ENCODE data around the gene TAX1BP1. TPM values are rescaled to one million over a fixed set of nuclear protein-coding genes. Genes with fewer than 3 reads are reported as not detected.

Gene TAX1BP1
- total RNA-seq, 1 experiment from 2014 or later, result 58.5 TPM

DNA sequence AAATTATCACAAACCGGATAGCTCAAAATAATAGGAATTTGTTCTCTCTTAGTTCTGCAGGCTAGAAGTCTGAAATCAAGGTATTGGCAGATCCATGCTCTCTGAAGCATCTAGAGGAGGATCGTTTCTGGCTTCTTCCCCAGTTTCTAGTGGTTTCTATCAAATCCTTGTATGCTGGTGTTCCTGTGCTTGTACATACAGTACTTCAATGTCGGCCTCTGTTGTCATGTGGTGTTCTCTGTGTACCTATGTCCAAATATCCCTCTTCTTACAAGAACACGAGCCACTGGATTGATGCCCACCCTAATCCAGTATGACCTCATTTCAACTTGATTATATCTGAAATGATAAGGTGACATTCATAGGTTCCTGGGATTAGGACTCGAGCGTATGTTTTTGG lies 9.8 kb upstream of the TAX1BP1 start:
- no peak overlapping the region for H3K27ac ChIP-seq (ENCODE audit: low read length)
- no peak overlapping the region for H3K9ac ChIP-seq (ENCODE audit: low read length)
- H3K79me2 ChIP-seq (ENCODE audit: low read length), result no peaks in the 10 kb centered on the region
- no peaks in the 10 kb centered on the region for H4K20me1 ChIP-seq (ENCODE audit: low read length)
- H3K4me3 ChIP-seq (ENCODE audit: low read length), result no peak overlapping the region
- ChIA-PET CTCF (no interaction called here), POLR2A (ENCODE audit: unreplicated experiment) (no interaction called here)
- H3K9me2 ChIP-seq (replicated peaks; ENCODE audit: low read length), result no peaks in the 10 kb centered on the region
- BruUV-seq (replicated peaks), result no TSS peak
- DNase-seq (no peak), ATAC-seq (no peak)
- no peaks in the 10 kb centered on the region for H3K9me3 ChIP-seq (ENCODE audit: low read length)
- no peak overlapping the region for H2AFZ ChIP-seq (ENCODE audit: low read length)
- no peaks in the 10 kb centered on the region for H3K36me3 ChIP-seq (ENCODE audit: low read depth, low read length)
- peaks cover 9% of the 10 kb centered on the region for H3K4me1 ChIP-seq (ENCODE audit: insufficient read depth, low read length)
- H3K4me2 ChIP-seq (ENCODE audit: low read length), result no peak overlapping the region
- no peaks in the 10 kb centered on the region for H3F3A ChIP-seq (ENCODE audit: low read length, unreplicated experiment)
- H3K27me3 ChIP-seq (ENCODE audit: low read length), result no peaks in the 10 kb centered on the region
- intact Hi-C loops (cut with micrococcal nuclease), result no loop called here
- no peak for TF ChIP-seq EZH2 (IDR thresholded peaks at IDR 0.05; ENCODE audit: low read length, unreplicated experiment)
- TF ChIP-seq, protein P1, sequence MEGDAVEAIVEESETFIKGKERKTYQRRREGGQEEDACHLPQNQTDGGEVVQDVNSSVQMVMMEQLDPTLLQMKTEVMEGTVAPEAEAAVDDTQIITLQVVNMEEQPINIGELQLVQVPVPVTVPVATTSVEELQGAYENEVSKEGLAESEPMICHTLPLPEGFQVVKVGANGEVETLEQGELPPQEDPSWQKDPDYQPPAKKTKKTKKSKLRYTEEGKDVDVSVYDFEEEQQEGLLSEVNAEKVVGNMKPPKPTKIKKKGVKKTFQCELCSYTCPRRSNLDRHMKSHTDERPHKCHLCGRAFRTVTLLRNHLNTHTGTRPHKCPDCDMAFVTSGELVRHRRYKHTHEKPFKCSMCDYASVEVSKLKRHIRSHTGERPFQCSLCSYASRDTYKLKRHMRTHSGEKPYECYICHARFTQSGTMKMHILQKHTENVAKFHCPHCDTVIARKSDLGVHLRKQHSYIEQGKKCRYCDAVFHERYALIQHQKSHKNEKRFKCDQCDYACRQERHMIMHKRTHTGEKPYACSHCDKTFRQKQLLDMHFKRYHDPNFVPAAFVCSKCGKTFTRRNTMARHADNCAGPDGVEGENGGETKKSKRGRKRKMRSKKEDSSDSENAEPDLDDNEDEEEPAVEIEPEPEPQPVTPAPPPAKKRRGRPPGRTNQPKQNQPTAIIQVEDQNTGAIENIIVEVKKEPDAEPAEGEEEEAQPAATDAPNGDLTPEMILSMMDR (conservative IDR thresholded peaks at IDR 0.05; ENCODE audit: low read depth, low read length), result no peak
- no peak for TF ChIP-seq EZH2phosphoT487 (IDR thresholded peaks at IDR 0.05; ENCODE audit: borderline replicate concordance, low read length)

DNA sequence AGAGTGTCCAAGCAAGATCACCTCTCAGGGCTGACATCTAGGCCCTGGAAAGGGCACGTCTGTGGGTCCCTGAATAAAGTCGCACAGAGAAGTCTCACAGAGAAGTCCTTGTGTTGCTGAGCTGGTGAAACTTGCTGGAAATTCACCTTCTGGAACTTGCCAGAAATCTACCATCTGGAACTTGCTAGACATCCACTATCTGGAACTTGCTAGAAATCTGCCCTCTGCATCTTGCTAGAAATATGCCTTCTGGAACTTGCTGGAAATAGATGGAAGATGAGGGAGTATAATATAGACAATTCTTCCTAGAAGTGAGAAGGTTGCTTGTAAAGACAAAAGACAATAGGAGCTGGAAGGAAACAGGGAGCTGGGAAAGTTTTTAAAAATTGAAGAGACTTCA lies 5.4 kb upstream of the TAX1BP1 start:
- no peaks in the 10 kb centered on the region for H3K27me3 ChIP-seq (ENCODE audit: low read length)
- no peaks in the 10 kb centered on the region for H3K9me3 ChIP-seq (ENCODE audit: low read length)
- H3K4me2 ChIP-seq (ENCODE audit: low read length), result peak overlapping the region; percentile 60; the same call in 1 of the 2 replicates
- intact Hi-C loops (cut with micrococcal nuclease), result no loop called here
- DNase-seq (no peak), ATAC-seq (peak; percentile 4)
- no peak overlapping the region for H3K4me3 ChIP-seq (ENCODE audit: low read length)
- POLR2A ChIA-PET (ENCODE audit: unreplicated experiment), result no interaction called here
- no peak overlapping the region for H3K9ac ChIP-seq (ENCODE audit: low read length)
- TF ChIP-seq EZH2 (IDR thresholded peaks at IDR 0.05; ENCODE audit: low read length, unreplicated experiment) (no peak), EZH2phosphoT487 (IDR thresholded peaks at IDR 0.05; ENCODE audit: borderline replicate concordance, low read length) (no peak)
- H4K20me1 ChIP-seq (ENCODE audit: low read length), result no peaks in the 10 kb centered on the region
- H3K27ac ChIP-seq (ENCODE audit: low read length), result no peak overlapping the region
- H3K9me2 ChIP-seq (replicated peaks; ENCODE audit: low read length), result no peaks in the 10 kb centered on the region
- H3K79me2 ChIP-seq (ENCODE audit: low read length), result no peaks in the 10 kb centered on the region
- peaks cover 3% of the 10 kb centered on the region for H3F3A ChIP-seq (ENCODE audit: low read length, unreplicated experiment)
- H2AFZ ChIP-seq (ENCODE audit: low read length), result no peak overlapping the region
- CTCF ChIA-PET, result no interaction called here
- no peaks in the 10 kb centered on the region for H3K36me3 ChIP-seq (ENCODE audit: low read depth, low read length)
- no TSS peak for BruUV-seq (replicated peaks)
- H3K4me1 ChIP-seq (ENCODE audit: insufficient read depth, low read length), result peaks cover 30% of the 10 kb centered on the region

DNA sequence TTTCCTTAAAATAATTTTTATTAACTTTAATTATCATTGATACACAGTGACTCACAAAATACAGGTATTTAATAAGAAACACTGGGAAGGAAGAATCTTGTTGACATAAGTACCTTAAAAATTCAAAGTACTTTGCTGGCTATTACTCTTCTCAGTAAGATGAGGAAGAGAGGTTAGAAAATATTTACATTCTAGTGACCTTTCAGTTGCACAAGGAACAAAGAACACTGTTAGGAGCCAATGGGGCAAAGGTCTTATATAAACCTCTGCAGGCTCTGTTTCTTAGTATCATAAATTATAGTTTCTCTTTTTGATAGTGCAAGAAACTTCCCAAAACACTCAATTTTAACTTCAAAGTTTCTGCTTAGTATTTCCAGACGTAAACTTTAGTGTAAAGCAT lies 4.8 kb upstream of the TAX1BP1 start:
- no TSS peak for BruUV-seq (replicated peaks)
- H3K4me2 ChIP-seq (ENCODE audit: low read length), result peak overlapping the region; percentile 60
- peak; percentile 29 for ATAC-seq

More for the DNA sequence above, 4.8 kb upstream of the TAX1BP1 start:
- no peak for TF ChIP-seq EZH2 (IDR thresholded peaks at IDR 0.05; ENCODE audit: low read length, unreplicated experiment)
- TF ChIP-seq EZH2phosphoT487 (IDR thresholded peaks at IDR 0.05; ENCODE audit: borderline replicate concordance, low read length), result no peak
- TF ChIP-seq, protein P1 (conservative IDR thresholded peaks at IDR 0.05; ENCODE audit: low read depth, low read length), result no peak
- H3K79me2 ChIP-seq (ENCODE audit: low read length), result peaks cover 1% of the 10 kb centered on the region
- peak overlapping the region; percentile 10; the same call in 1 of the 2 replicates for H3K27ac ChIP-seq (ENCODE audit: low read length)
- peaks cover 6% of the 10 kb centered on the region for H3F3A ChIP-seq (ENCODE audit: low read length, unreplicated experiment)
- POLR2A ChIA-PET (ENCODE audit: unreplicated experiment), result no interaction called here
- intact Hi-C loops (cut with micrococcal nuclease), result loop anchor here (5.0 kb wide), 1 partner anchor 48 kb away; no protein-coding TSS in a partner anchor
- peak; percentile 24 for DNase-seq
- CTCF ChIA-PET, result no interaction called here
- H3K9me3 ChIP-seq (ENCODE audit: low read length), result no peaks in the 10 kb centered on the region
- no peaks in the 10 kb centered on the region for H3K36me3 ChIP-seq (ENCODE audit: low read depth, low read length)
- H3K9me2 ChIP-seq (replicated peaks; ENCODE audit: low read length), result no peaks in the 10 kb centered on the region
- H4K20me1 ChIP-seq (ENCODE audit: low read length), result no peaks in the 10 kb centered on the region
- no peak overlapping the region for H2AFZ ChIP-seq (ENCODE audit: low read length)
- no peak overlapping the region for H3K9ac ChIP-seq (ENCODE audit: low read length)
- H3K4me3 ChIP-seq (ENCODE audit: low read length), result no peak overlapping the region
- no peaks in the 10 kb centered on the region for H3K27me3 ChIP-seq (ENCODE audit: low read length)
- H3K4me1 ChIP-seq (ENCODE audit: insufficient read depth, low read length), result peaks cover 30% of the 10 kb centered on the region

All from PC-3 (cell line).